Measurements from ENCODE around the gene PLTP. TPM values are rescaled to one million over a fixed set of nuclear protein-coding genes. Genes with fewer than 3 reads are reported as not detected.

The PLTP gene
- total and polyA plus RNA-seq, 2 experiments from 2014 or later: 108 to 160 TPM

GRCh38 chr20:45867819-45868176, 44.2 kb downstream of the PLTP start:
- DNase-seq (ENCODE audit: low spot score) (no peak), ATAC-seq (no peak)
- Histone ChIP-seq H3K4me2 (no peak overlapping the region), H3K27me3 (ENCODE audit: insufficient read depth) (no peaks in the 10 kb centered on the region), H4K20me1 (replicated peaks; ENCODE audit: insufficient read depth) (no peaks in the 10 kb centered on the region), H3K9me2 (ENCODE audit: insufficient read depth) (no peaks in the 10 kb centered on the region), H3K4me3 (no peak overlapping the region), H3F3A (replicated peaks; ENCODE audit: low read depth) (0 out of 2 replicates have a peak, but pooled peaks cover 6% of the 10 kb centered on the region), H2AFZ (no peak overlapping the region), H3K27ac (ENCODE audit: low read depth) (no peak overlapping the region), H3K79me2 (replicated peaks; ENCODE audit: insufficient read depth) (no peaks in the 10 kb centered on the region), H3K4me1 (ENCODE audit: insufficient read depth) (no peaks in the 10 kb centered on the region), H3K36me3 (ENCODE audit: insufficient read depth) (no peaks in the 10 kb centered on the region)
- Mint-ChIP-seq H3K27ac (no peak overlapping the region), H3K4me3 (no peak overlapping the region), H3K27me3 (ENCODE audit: insufficient read depth, low read depth, poor library complexity) (no peaks in the 10 kb centered on the region), H3K36me3 (ENCODE audit: low read depth) (no peaks in the 10 kb centered on the region), H3K9me3 (no peaks in the 10 kb centered on the region), H3K4me1 (no peaks in the 10 kb centered on the region)
- TF ChIP-seq, protein P1, sequence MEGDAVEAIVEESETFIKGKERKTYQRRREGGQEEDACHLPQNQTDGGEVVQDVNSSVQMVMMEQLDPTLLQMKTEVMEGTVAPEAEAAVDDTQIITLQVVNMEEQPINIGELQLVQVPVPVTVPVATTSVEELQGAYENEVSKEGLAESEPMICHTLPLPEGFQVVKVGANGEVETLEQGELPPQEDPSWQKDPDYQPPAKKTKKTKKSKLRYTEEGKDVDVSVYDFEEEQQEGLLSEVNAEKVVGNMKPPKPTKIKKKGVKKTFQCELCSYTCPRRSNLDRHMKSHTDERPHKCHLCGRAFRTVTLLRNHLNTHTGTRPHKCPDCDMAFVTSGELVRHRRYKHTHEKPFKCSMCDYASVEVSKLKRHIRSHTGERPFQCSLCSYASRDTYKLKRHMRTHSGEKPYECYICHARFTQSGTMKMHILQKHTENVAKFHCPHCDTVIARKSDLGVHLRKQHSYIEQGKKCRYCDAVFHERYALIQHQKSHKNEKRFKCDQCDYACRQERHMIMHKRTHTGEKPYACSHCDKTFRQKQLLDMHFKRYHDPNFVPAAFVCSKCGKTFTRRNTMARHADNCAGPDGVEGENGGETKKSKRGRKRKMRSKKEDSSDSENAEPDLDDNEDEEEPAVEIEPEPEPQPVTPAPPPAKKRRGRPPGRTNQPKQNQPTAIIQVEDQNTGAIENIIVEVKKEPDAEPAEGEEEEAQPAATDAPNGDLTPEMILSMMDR (conservative IDR thresholded peaks at IDR 0.05; ENCODE audit: low read depth in 2 of 2): no peak
- TF ChIP-seq STAT1 (IDR thresholded peaks at IDR 0.05; ENCODE audit: unreplicated experiment): no peak
- no peak for TF ChIP-seq ZNF331 (CRISPR knock-in tag; IDR thresholded peaks at IDR 0.05; ENCODE audit: low read depth)
- TF ChIP-seq POLR2AphosphoS5 (IDR thresholded peaks at IDR 0.05; ENCODE audit: low read depth): no peak
- TF ChIP-seq JUNB (IDR thresholded peaks at IDR 0.05; ENCODE audit: unreplicated experiment): no peak
- TF ChIP-seq ZNF114 (CRISPR knock-in tag; IDR thresholded peaks at IDR 0.05): no peak
- no peak for TF ChIP-seq ETS1 (IDR thresholded peaks at IDR 0.05)
- no peak for TF ChIP-seq EZH2 (IDR thresholded peaks at IDR 0.05; ENCODE audit: low read depth, unreplicated experiment)
- no peak for TF ChIP-seq EZH2phosphoT487 (IDR thresholded peaks at IDR 0.05; ENCODE audit: unreplicated experiment)
- TF ChIP-seq NANOG (IDR thresholded peaks at IDR 0.05; ENCODE audit: borderline replicate concordance): no peak
- TF ChIP-seq ZNF462 (CRISPR knock-in tag; IDR thresholded peaks at IDR 0.05): no peak
